CD4-positive, CD25-positive, alpha-beta regulatory T cell (primary cell): Measurements from ENCODE around the gene GNAS-AS1. TPM values are rescaled to one million over a fixed set of nuclear protein-coding genes. Genes with fewer than 3 reads are reported as not detected.

Source experiments
- ATAC-seq, 2 donors: fragments of 150-1000 bp; cut with Tn5 transposase; one replicate each; pipeline ENCODE4 v1.10.0; 2021; ENCODE audit warnings: low read depth in 2 of 2, moderate number of reproducible peaks in 2 of 2, moderate library complexity in 1 of 2
- DNase-seq, 3 donors: peaks; one replicate each; pipeline versions ENCODE4 v3.0.0 to v3.0.0-alpha.2; 2012 to 2022; ENCODE audit warnings: mixed read lengths in 1 of 3
- H3K27ac ChIP-seq: one replicate; pipeline ENCODE4 v1.7.0; 2013; ENCODE audit warnings: mild to moderate bottlenecking, low read length; ENCODE audit not compliant: insufficient read depth, poor library complexity, severe bottlenecking
- H3K27me3 ChIP-seq: one replicate; pipeline ENCODE4 v1.7.0; 2013; ENCODE audit warnings: low read length; ENCODE audit not compliant: control insufficient read depth, insufficient read depth
- H3K36me3 ChIP-seq: one replicate; pipeline ENCODE4 v1.7.0; 2013; ENCODE audit warnings: mild to moderate bottlenecking, low read length, moderate library complexity; ENCODE audit not compliant: control insufficient read depth, insufficient read depth
- H3K4me1 ChIP-seq: 2 replicates; pipeline ENCODE4 v1.7.0; 2013; ENCODE audit warnings: mild to moderate bottlenecking, low read length; ENCODE audit not compliant: insufficient read depth, control insufficient read depth, poor library complexity, severe bottlenecking
- H3K4me3 ChIP-seq: one replicate; pipeline ENCODE4 v1.7.0; 2013; ENCODE audit warnings: low read depth, mild to moderate bottlenecking, low read length, moderate library complexity
- H3K9me3 ChIP-seq, 2 experiments: 1 replicate in 1 of 2; 2 replicates in 1 of 2; pipeline ENCODE4 v1.7.0; 2013; ENCODE audit warnings: low read length in 2 of 2, mild to moderate bottlenecking in 1 of 2, moderate library complexity in 1 of 2; ENCODE audit not compliant: control insufficient read depth in 2 of 2
- H3K27ac Mint-ChIP-seq, 3 donors: one replicate each; pipeline ENCODE4 v1.8.0; 2020 to 2022; ENCODE audit warnings: mild to moderate bottlenecking in 3 of 3, mixed read lengths in 3 of 3, moderate library complexity in 2 of 3
- H3K27me3 Mint-ChIP-seq: one replicate; pipeline ENCODE4 v1.8.0; 2022; ENCODE audit warnings: mild to moderate bottlenecking, mixed read lengths
- H3K36me3 Mint-ChIP-seq: one replicate; pipeline ENCODE4 v1.8.0; 2020; ENCODE audit warnings: mixed read lengths
- H3K4me1 Mint-ChIP-seq, 4 donors: one replicate each; pipeline ENCODE4 v1.8.0; 2020 to 2022; ENCODE audit warnings: mixed read lengths in 4 of 4, mild to moderate bottlenecking in 1 of 4
- H3K4me3 Mint-ChIP-seq, 4 donors: one replicate each; pipeline ENCODE4 v1.8.0; 2020 to 2022; ENCODE audit warnings: mild to moderate bottlenecking in 4 of 4, mixed read lengths in 4 of 4, moderate library complexity in 3 of 4
- H3K9me3 Mint-ChIP-seq, 7 donors: one replicate each; pipeline ENCODE4 v1.8.0; 2020 to 2022; ENCODE audit warnings: mixed read lengths in 7 of 7, mild to moderate bottlenecking in 3 of 7, moderate library complexity in 2 of 7
- polyA plus RNA-seq, 4 donors: library from polyadenylated mRNA; unstranded; fragments of 300-500 nt; fragmentation: Illumina TruSeq; gene quantifications; one replicate each; pipeline ENCODE4 v1.2.3, GENCODE V29; 2021
- total RNA-seq: library from RNA; stranded (reverse); gene quantifications from one replicate; pipeline ENCODE4 v1.2.3, GENCODE V29; 2022

GNAS-AS1 gene
- total and polyA plus RNA-seq, 5 donors from 2014 or later = 0.54 TPM; not detected in 4

GRCh38 chr20:58868795-58869194, 18.1 kb upstream of the GNAS-AS1 start:
- H3K36me3 ChIP-seq = no peaks in the 10 kb centered on the region
- peaks cover 0 to 10% (median 7%) of the 10 kb centered on the region in 4 donors for H3K4me1 Mint-ChIP-seq
- H3K4me1 ChIP-seq = no peaks in the 10 kb centered on the region
- no peaks in the 10 kb centered on the region for H3K9me3 Mint-ChIP-seq
- no peak for DNase-seq
- H3K9me3 ChIP-seq = no peaks in the 10 kb centered on the region
- no peaks in the 10 kb centered on the region for H3K36me3 Mint-ChIP-seq
- no peak for ATAC-seq
- no peak overlapping the region for H3K27ac Mint-ChIP-seq
- no peak overlapping the region for H3K4me3 Mint-ChIP-seq
- peaks cover 32% of the 10 kb centered on the region for H3K27me3 Mint-ChIP-seq
- no peaks in the 10 kb centered on the region for H3K27me3 ChIP-seq
- H3K4me3 ChIP-seq = no peak overlapping the region
- H3K27ac ChIP-seq = no peak overlapping the region

DNA sequence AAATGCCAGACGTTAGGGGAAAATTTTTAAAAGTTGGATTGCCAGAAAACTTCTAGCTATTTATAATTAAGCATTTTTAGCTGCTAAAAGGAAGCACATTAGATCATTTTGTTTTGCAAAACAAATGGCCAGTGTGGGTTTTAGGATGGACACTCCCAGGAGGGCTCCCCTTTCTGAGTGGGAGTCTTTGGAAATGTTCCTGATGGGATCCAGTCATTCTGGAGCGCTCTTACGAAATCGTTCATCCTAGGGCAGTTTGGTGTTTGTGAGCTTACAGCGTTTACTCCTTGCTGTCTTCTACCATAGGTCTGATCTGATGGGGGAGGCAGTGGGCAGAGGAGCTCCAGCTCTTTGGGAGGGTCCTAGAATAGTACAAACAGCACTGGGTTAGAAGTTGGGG, 16.5 kb upstream of the GNAS-AS1 start:
- no peak overlapping the region for H3K27ac ChIP-seq

DNA sequence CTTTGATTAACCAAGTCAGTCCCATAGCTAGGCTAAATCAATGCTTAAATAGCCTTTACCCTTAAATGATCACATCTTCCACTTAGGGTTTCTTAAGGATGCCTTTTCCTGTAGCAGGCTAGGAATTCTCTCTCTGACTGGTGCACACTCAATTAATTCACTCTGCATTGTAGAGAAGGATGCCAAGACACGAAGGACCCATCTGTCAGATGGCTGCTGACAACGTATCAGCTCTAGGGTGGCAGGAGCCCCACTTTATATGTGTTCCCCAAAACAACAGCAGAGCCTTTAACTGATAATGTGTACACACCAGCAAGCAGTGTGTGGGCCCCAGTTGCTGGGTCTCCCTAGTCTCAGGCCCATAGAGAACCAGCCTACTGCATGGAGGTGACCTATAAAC, 15.1 kb upstream of the GNAS-AS1 start:
- H3K27ac Mint-ChIP-seq = no peak overlapping the region
- Histone ChIP-seq H3K4me3 (no peak overlapping the region), H3K27ac (no peak overlapping the region), H3K4me1 (no peaks in the 10 kb centered on the region), H3K27me3 (peaks cover 9% of the 10 kb centered on the region), H3K9me3 (no peaks in the 10 kb centered on the region), H3K36me3 (no peaks in the 10 kb centered on the region)
- peaks cover 0 to 8% (median 5%) of the 10 kb centered on the region in 4 donors for H3K4me1 Mint-ChIP-seq
- ATAC-seq (no peak), DNase-seq (no peak)
- H3K36me3 Mint-ChIP-seq = no peaks in the 10 kb centered on the region
- H3K4me3 Mint-ChIP-seq = no peak overlapping the region
- no peaks in the 10 kb centered on the region for H3K9me3 Mint-ChIP-seq
- H3K27me3 Mint-ChIP-seq = peaks cover 53% of the 10 kb centered on the region

More for the DNA sequence above, 16.5 kb upstream of the GNAS-AS1 start:
- Histone ChIP-seq H3K9me3 (no peaks in the 10 kb centered on the region), H3K4me1 (no peaks in the 10 kb centered on the region), H3K27me3 (peaks cover 3% of the 10 kb centered on the region), H3K4me3 (no peak overlapping the region), H3K36me3 (no peaks in the 10 kb centered on the region)
- DNase-seq = no peak
- Mint-ChIP-seq H3K4me1 (peaks cover 0 to 10% (median 7%) of the 10 kb centered on the region in 4 donors), H3K36me3 (no peaks in the 10 kb centered on the region), H3K9me3 (no peaks in the 10 kb centered on the region), H3K27ac (no peak overlapping the region), H3K27me3 (peaks cover 48% of the 10 kb centered on the region), H3K4me3 (no peak overlapping the region)
- ATAC-seq = no peak

DNA sequence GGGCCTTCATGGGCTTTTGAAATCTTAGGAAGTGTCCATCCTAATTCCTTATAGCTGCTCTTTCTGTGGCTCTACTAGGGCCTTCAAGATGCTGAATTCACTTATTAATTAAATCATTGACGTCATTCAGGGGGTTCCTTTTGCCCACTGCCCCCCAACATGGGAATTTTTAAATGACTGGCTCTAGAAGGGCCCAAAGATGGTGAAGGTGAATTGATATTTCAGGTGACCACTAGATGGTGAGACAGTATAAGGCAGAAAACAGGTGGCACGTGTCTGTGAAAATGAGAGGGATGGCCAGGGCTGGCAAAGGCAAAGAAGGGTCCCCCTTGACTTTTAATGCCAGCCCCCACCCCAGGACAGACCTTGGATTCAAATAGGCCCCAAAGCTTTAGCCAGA, 13.6 kb upstream of the GNAS-AS1 start:
- Histone ChIP-seq H3K36me3 (no peaks in the 10 kb centered on the region), H3K27ac (no peak overlapping the region), H3K9me3 (no peaks in the 10 kb centered on the region), H3K4me3 (no peak overlapping the region), H3K4me1 (no peaks in the 10 kb centered on the region), H3K27me3 (peaks cover 9% of the 10 kb centered on the region)
- H3K27me3 Mint-ChIP-seq = peaks cover 50% of the 10 kb centered on the region
- no peak overlapping the region for H3K4me3 Mint-ChIP-seq
- H3K36me3 Mint-ChIP-seq = no peaks in the 10 kb centered on the region
- DNase-seq (peak in 1 of 3 donors; percentile 29), ATAC-seq (no peak)
- H3K27ac Mint-ChIP-seq = no peak overlapping the region
- H3K9me3 Mint-ChIP-seq = no peaks in the 10 kb centered on the region
- H3K4me1 Mint-ChIP-seq = no peaks in the 10 kb centered on the region

DNA sequence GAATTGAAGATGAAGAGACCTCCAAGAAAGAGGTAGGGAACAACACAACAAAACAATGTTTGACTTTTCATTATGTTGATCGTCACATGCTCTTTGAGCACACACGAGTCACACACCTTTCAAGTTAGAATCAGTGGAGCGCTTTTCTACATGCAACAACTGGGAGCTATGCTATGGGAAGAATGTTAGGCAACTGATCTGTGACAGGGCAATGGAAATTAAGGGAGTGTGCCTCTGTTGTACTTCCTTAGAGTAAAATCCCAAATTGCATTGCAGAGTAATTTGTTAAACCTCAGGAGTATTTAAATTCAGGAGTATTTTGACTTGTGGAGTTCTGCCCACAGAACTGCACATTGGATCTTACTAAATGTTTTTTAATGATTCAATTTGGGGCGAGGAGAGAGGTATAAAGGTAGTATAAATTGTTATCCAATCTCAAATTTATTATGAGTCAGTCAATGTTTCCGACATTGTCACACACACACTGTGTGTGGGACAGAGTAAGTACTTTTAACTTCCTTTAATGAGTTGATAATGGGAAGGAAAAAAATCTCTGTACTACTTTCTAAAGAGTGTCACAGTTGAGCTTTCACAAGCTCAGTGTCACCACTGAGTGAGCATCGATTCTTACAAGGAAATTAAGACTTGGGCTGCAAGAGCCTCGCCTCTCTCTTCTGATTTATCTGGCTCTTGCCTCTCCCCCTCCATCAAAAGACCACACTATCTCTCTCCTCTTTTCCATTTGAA, 12.5 kb upstream of the GNAS-AS1 start:
- no peaks in the 10 kb centered on the region for H3K9me3 ChIP-seq
- H3K4me1 ChIP-seq = no peaks in the 10 kb centered on the region
- ATAC-seq (no peak), DNase-seq (no peak)
- peaks cover 15% of the 10 kb centered on the region for H3K27me3 ChIP-seq
- no peaks in the 10 kb centered on the region for H3K4me1 Mint-ChIP-seq
- H3K36me3 Mint-ChIP-seq = no peaks in the 10 kb centered on the region
- H3K4me3 Mint-ChIP-seq = no peak overlapping the region
- peaks cover 62% of the 10 kb centered on the region for H3K27me3 Mint-ChIP-seq
- no peak overlapping the region for H3K27ac Mint-ChIP-seq
- no peaks in the 10 kb centered on the region for H3K36me3 ChIP-seq
- H3K4me3 ChIP-seq = no peak overlapping the region
- H3K27ac ChIP-seq = no peak overlapping the region
- no peaks in the 10 kb centered on the region for H3K9me3 Mint-ChIP-seq

- peaks cover 14% of the 10 kb centered on the region for H3K27me3 ChIP-seq
- H3K4me1 Mint-ChIP-seq = peaks cover 0 to 29% (median 6%) of the 10 kb centered on the region in 4 donors
- no peak overlapping the region for H3K27ac ChIP-seq
- peak overlapping the region; percentile 57 to 68 (median 60) for H3K4me3 Mint-ChIP-seq
- H3K27ac Mint-ChIP-seq = no peak overlapping the region
- peaks cover 0 to 3% (median 0%) of the 10 kb centered on the region in 7 donors for H3K9me3 Mint-ChIP-seq
- no peaks in the 10 kb centered on the region for H3K36me3 Mint-ChIP-seq
- ATAC-seq (no peak), DNase-seq (no peak)
- H3K4me3 ChIP-seq = no peak overlapping the region
- H3K36me3 ChIP-seq = no peaks in the 10 kb centered on the region
- H3K4me1 ChIP-seq = peaks cover 39% of the 10 kb centered on the region
- no peaks in the 10 kb centered on the region for H3K9me3 ChIP-seq
- H3K27me3 Mint-ChIP-seq = peaks cover 66% of the 10 kb centered on the region
Observed at GRCh38 chr20:58855506-58856389, 5.0 kb upstream of the GNAS-AS1 start.

- ATAC-seq = no peak
- peaks cover 66% of the 10 kb centered on the region for H3K27me3 Mint-ChIP-seq
- no peak overlapping the region for H3K27ac Mint-ChIP-seq
- peaks cover 43% of the 10 kb centered on the region for H3K4me1 ChIP-seq
- no peaks in the 10 kb centered on the region for H3K36me3 ChIP-seq
- H3K9me3 ChIP-seq = no peaks in the 10 kb centered on the region
- peaks cover 14% of the 10 kb centered on the region for H3K27me3 ChIP-seq
- DNase-seq = no peak
- peaks cover 0 to 31% (median 8%) of the 10 kb centered on the region in 4 donors for H3K4me1 Mint-ChIP-seq
- H3K4me3 Mint-ChIP-seq = peak overlapping the region in 3 of 4 donors; percentile 53 to 71 (median 57)
- H3K4me3 ChIP-seq = no peak overlapping the region
- no peak overlapping the region for H3K27ac ChIP-seq
- no peaks in the 10 kb centered on the region for H3K36me3 Mint-ChIP-seq
- peaks cover 0 to 3% (median 0%) of the 10 kb centered on the region in 7 donors for H3K9me3 Mint-ChIP-seq
Observed at GRCh38 chr20:58854638-58855471, 4.2 kb upstream of the GNAS-AS1 start.
